Measurements from ENCODE around the gene ZMYM3.

- TF ChIP-seq, protein P1, sequence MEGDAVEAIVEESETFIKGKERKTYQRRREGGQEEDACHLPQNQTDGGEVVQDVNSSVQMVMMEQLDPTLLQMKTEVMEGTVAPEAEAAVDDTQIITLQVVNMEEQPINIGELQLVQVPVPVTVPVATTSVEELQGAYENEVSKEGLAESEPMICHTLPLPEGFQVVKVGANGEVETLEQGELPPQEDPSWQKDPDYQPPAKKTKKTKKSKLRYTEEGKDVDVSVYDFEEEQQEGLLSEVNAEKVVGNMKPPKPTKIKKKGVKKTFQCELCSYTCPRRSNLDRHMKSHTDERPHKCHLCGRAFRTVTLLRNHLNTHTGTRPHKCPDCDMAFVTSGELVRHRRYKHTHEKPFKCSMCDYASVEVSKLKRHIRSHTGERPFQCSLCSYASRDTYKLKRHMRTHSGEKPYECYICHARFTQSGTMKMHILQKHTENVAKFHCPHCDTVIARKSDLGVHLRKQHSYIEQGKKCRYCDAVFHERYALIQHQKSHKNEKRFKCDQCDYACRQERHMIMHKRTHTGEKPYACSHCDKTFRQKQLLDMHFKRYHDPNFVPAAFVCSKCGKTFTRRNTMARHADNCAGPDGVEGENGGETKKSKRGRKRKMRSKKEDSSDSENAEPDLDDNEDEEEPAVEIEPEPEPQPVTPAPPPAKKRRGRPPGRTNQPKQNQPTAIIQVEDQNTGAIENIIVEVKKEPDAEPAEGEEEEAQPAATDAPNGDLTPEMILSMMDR (conservative IDR thresholded peaks at IDR 0.05; ENCODE audit: low read depth, low read length), result no peak
- TF ChIP-seq BHLHE40 (IDR thresholded peaks at IDR 0.05; ENCODE audit: low read depth, low read length) (no peak), POLR2A (IDR thresholded peaks at IDR 0.05; ENCODE audit: low read depth, low read length) (no peak), MAFK (IDR thresholded peaks at IDR 0.05; ENCODE audit: low read depth, low read length) (no peak)
Observed at GRCh38 chrX:71212536-71212935, 41.4 kb downstream of the ZMYM3 start.

Measured in IMR-90 (cell line).